ENCODE measurements around the gene PARP1. TPM values are rescaled to one million over a fixed set of nuclear protein-coding genes. Genes with fewer than 3 reads are reported as not detected.
A peak's percentile ranks its signal among the peaks of the same experiment; 100 is the strongest.

Gene PARP1
- total and polyA plus RNA-seq, 2 donors (not counting 1 experiment from before 2014, with no cell fraction given) = 118 to 180 TPM

DNA sequence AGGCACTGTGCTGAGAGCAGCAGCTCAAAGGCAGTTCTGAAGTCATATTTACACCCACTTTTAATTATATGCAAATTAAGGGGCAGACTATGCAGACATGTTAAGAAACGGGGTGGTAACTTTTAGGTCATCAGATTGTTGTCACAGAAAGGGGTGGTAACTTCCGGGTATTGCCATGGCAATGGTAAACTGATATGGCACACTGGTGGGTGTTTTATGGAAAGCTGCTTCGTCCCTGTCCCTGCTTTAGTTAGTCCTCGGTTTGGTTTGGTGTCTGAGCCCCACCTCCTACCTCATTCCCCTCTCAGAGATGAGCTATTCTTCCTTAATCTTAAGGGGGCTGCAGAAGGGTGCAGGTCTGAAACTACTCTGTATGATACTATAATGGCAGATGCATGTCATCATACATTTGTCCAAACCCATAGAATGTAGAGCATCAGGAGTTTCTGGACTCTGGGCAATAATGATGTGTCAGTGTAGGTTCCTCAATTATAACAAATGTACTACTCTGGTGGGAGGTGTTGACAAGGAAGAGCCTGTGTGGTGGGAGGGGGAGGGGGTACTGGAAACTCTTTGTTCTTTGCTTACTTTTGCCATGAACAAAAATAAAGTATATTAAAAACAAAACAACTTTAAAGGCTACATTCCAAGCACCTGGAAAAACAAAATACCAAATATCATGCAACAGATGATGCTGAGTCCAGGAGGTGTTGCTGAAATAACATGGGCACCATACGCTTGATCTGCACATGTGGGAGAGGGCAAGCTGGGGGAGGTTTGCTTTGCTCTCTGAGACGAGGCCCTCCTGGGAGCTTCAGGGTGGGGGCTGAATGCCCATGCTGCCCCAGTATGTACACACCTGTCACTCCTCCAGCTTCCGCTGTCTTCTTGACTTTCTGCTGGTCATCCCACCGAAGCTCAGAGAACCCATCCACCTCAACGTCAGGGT lies 6.3 kb downstream of the PARP1 start:
- Mint-ChIP-seq H3K4me3 (peak overlapping the region; percentile 30), H3K9me3 (ENCODE audit: insufficient read depth) (no peaks in the 10 kb centered on the region), H3K27ac (peak overlapping the region; percentile 91), H3K4me1 (peaks cover 86% of the 10 kb centered on the region), H3K27me3 (no peaks in the 10 kb centered on the region)
- TF ChIP-seq, protein P1, sequence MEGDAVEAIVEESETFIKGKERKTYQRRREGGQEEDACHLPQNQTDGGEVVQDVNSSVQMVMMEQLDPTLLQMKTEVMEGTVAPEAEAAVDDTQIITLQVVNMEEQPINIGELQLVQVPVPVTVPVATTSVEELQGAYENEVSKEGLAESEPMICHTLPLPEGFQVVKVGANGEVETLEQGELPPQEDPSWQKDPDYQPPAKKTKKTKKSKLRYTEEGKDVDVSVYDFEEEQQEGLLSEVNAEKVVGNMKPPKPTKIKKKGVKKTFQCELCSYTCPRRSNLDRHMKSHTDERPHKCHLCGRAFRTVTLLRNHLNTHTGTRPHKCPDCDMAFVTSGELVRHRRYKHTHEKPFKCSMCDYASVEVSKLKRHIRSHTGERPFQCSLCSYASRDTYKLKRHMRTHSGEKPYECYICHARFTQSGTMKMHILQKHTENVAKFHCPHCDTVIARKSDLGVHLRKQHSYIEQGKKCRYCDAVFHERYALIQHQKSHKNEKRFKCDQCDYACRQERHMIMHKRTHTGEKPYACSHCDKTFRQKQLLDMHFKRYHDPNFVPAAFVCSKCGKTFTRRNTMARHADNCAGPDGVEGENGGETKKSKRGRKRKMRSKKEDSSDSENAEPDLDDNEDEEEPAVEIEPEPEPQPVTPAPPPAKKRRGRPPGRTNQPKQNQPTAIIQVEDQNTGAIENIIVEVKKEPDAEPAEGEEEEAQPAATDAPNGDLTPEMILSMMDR (IDR thresholded peaks at IDR 0.05) = no peak
- no peak for TF ChIP-seq EZH2 (IDR thresholded peaks at IDR 0.05; ENCODE audit: borderline replicate concordance, insufficient read depth, low read depth, low read length, poor library complexity, severe bottlenecking)
- peaks cover 100% of the 10 kb centered on the region for H3K79me2 ChIP-seq (ENCODE audit: control insufficient read depth, insufficient read depth, low read length)
- WGBS (ENCODE audit: insufficient coverage) = 90% methylated on average over 2 of the region's 9 CpGs
- H3K4me2 ChIP-seq (replicated peaks; ENCODE audit: low read depth, low read length, poor library complexity, severe bottlenecking) = peak overlapping the region; percentile 75
- no peaks in the 10 kb centered on the region for H3K9me3 ChIP-seq (ENCODE audit: control extremely low read depth in 1 of 3, control insufficient read depth in 2 of 3, insufficient read depth in 1 of 3, low read length in 2 of 3)
- DNase-seq (no peak), ATAC-seq (ENCODE audit: low read depth) (no peak)
- peaks cover 93% of the 10 kb centered on the region for H4K20me1 ChIP-seq (ENCODE audit: control insufficient read depth, insufficient read depth, low read length, poor library complexity, severe bottlenecking)
- H2AFZ ChIP-seq (ENCODE audit: insufficient read depth, low read depth, low read length, poor library complexity, severe bottlenecking) = no peak overlapping the region
- peak overlapping the region in 1 of 2 donors; percentile 47 for H3K27ac ChIP-seq (ENCODE audit: low read length in 2 of 2)
- ChIA-PET POLR2A (no interaction called here), CTCF (interaction anchor here (1.1 to 1.9 kb wide), 5 partner anchors 11 to 414 kb away, joined by 3 to 7 read pairs (median 4); no protein-coding TSS in a partner anchor)
- H3K36me3 ChIP-seq (replicated peaks in 1 of 2; ENCODE audit: control extremely low read depth in 1 of 2, control insufficient read depth in 1 of 2, extremely low read depth in 1 of 2, insufficient read depth in 2 of 2, low read length in 1 of 2) = peaks cover 4 to 63% of the 10 kb centered on the region in 2 experiments
- no peak overlapping the region for H3K9ac ChIP-seq (ENCODE audit: low read length)
- intact Hi-C loops (cut with micrococcal nuclease) = no loop called here
- H3K4me1 ChIP-seq (ENCODE audit: control insufficient read depth in 2 of 2, insufficient read depth in 2 of 2, low read length in 2 of 2) = peaks cover 52 to 54% of the 10 kb centered on the region in 2 donors
- no peaks in the 10 kb centered on the region for H3K27me3 ChIP-seq (replicated peaks in 1 of 4; ENCODE audit: control extremely low read depth in 1 of 4, control insufficient read depth in 3 of 4, insufficient read depth in 4 of 4, low read length in 3 of 4)
- no peak overlapping the region for H3K4me3 ChIP-seq (ENCODE audit: control extremely low read depth in 1 of 5, extremely low read depth in 1 of 5, insufficient read depth in 1 of 5, low read depth in 2 of 5, low read length in 4 of 5)
